ENCODE data around the gene LAG3. TPM values are rescaled to one million over a fixed set of nuclear protein-coding genes. Genes with fewer than 3 reads are reported as not detected.

The LAG3 gene
- total RNA-seq, 2 experiments from 2014 or later: 0.19 TPM; not detected in 1

DNA sequence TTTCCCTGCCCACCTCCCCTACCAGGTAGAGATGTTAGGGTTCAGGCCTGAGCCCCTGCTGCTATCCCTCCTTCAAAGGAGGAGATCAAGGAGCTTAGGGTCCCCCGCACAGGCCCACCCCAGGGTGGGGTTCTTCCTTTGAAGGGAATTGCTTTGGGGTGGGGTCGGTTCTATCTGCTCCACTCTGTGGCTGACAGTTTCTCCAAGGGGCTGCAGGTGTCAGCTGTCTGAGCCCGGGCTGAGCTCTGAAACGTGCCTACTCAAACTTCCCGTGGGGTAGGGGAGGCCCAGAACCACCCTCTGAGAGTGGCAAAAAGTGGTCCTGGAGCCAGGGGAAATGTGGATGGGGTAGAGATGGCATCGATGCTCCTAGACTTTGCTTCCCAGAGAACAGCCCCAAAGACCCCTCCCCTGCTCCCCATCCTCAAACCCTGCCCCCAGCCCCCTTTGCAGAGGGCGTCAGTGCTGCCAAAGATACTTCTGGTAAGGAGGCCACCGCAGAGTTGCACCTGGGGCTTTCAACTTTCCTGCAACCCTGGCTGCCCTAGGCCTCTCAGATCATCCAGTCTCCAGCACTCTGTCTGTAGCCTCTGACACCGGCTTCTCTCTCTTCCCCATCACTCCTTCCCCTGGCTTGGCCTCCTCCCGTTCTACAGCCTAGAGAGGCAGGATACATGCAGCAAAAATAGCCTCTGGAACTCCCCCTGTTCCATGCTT, 10.7 kb downstream of the LAG3 start:
- TF ChIP-seq, protein P1, sequence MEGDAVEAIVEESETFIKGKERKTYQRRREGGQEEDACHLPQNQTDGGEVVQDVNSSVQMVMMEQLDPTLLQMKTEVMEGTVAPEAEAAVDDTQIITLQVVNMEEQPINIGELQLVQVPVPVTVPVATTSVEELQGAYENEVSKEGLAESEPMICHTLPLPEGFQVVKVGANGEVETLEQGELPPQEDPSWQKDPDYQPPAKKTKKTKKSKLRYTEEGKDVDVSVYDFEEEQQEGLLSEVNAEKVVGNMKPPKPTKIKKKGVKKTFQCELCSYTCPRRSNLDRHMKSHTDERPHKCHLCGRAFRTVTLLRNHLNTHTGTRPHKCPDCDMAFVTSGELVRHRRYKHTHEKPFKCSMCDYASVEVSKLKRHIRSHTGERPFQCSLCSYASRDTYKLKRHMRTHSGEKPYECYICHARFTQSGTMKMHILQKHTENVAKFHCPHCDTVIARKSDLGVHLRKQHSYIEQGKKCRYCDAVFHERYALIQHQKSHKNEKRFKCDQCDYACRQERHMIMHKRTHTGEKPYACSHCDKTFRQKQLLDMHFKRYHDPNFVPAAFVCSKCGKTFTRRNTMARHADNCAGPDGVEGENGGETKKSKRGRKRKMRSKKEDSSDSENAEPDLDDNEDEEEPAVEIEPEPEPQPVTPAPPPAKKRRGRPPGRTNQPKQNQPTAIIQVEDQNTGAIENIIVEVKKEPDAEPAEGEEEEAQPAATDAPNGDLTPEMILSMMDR (conservative IDR thresholded peaks at IDR 0.05; ENCODE audit: low read length): no peak
- no peak for TF ChIP-seq EZH2phosphoT487 (IDR thresholded peaks at IDR 0.05; ENCODE audit: borderline replicate concordance, low read depth, low read length)
- no peaks in the 10 kb centered on the region for H3K9me3 ChIP-seq (ENCODE audit: low read length)
- H3K4me1 ChIP-seq (ENCODE audit: insufficient read depth, low read length, poor library complexity, severe bottlenecking): peaks cover 50% of the 10 kb centered on the region
- ChIA-PET POLR2A (interaction anchor here (0.6 to 2.0 kb wide), 3 partner anchors 10 to 249 kb away, joined by 3 to 7 read pairs (median 4); partner anchors contain the start of gene GAPDH), CTCF (ENCODE audit: unreplicated experiment) (interaction anchor here (0.8 to 2.2 kb wide), 2 partner anchors 30 to 47 kb away, joined by 4 to 6 read pairs; partner anchors contain the start of gene MLF2)
- H3K4me2 ChIP-seq (ENCODE audit: low read length): no peak overlapping the region
- no peaks in the 10 kb centered on the region for H3K9me2 ChIP-seq (ENCODE audit: insufficient read depth, low read length)
- peak overlapping the region; percentile 29 for H2AFZ ChIP-seq (ENCODE audit: low read length)
- DNase-seq (ENCODE audit: low spot score): peak; percentile 59
- no peaks in the 10 kb centered on the region for H3K79me2 ChIP-seq (ENCODE audit: insufficient read depth, low read depth, low read length)
- H3K27ac ChIP-seq (ENCODE audit: low read depth, low read length, poor library complexity, severe bottlenecking): no peak overlapping the region
- no TSS peak for BruUV-seq (replicated peaks)
- H3K36me3 ChIP-seq (ENCODE audit: insufficient read depth, low read length): no peaks in the 10 kb centered on the region
- no peaks in the 10 kb centered on the region for H4K20me1 ChIP-seq (ENCODE audit: insufficient read depth, low read length)
- H3K4me3 ChIP-seq (ENCODE audit: low read depth, low read length, poor library complexity, severe bottlenecking): no peak overlapping the region
- intact Hi-C loops (cut with micrococcal nuclease; ENCODE audit: unreplicated experiment): loop anchor here (5.0 kb wide), 1 partner anchor 44 kb away; the partner anchor contains the start of gene P3H3

DNA sequence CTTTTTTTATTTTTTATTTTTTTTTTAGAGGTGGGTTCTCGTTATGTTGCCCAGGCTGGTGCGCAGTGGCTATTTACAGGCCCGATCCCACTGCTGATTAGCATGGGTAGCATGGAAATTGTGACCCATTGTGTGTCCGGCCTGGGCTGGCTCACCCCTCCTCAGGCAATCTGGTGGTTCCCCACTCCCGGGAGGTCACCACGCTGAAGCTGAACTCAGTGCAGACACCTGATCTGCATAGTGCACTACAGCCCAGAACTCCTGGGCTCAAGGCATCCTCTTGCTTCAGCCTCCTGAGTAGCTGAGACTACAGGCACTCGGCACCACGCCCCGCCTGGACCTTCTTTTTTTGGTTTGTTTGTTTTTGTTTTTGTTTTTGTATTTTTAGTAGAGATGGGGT, 11.5 kb downstream of the LAG3 start:
- DNase-seq (ENCODE audit: low spot score): no peak
- intact Hi-C loops (cut with micrococcal nuclease; ENCODE audit: unreplicated experiment): loop anchor here (5.0 kb wide), 1 partner anchor 43 kb away; the partner anchor contains the start of gene P3H3
- H3K27ac ChIP-seq (ENCODE audit: low read depth, low read length, poor library complexity, severe bottlenecking): no peak overlapping the region

More for the DNA sequence above, 11.5 kb downstream of the LAG3 start:
- TF ChIP-seq, protein P1 (conservative IDR thresholded peaks at IDR 0.05; ENCODE audit: low read length): no peak
- TF ChIP-seq EZH2phosphoT487 (IDR thresholded peaks at IDR 0.05; ENCODE audit: borderline replicate concordance, low read depth, low read length): no peak
- CTCF ChIA-PET (ENCODE audit: unreplicated experiment): interaction anchor here (0.6 to 2.2 kb wide), 2 partner anchors 30 to 37 kb away, joined by 4 to 6 read pairs; partner anchors contain the start of gene MLF2
- no peaks in the 10 kb centered on the region for H3K79me2 ChIP-seq (ENCODE audit: insufficient read depth, low read depth, low read length)
- no peak overlapping the region for H3K4me3 ChIP-seq (ENCODE audit: low read depth, low read length, poor library complexity, severe bottlenecking)
- H4K20me1 ChIP-seq (ENCODE audit: insufficient read depth, low read length): no peaks in the 10 kb centered on the region
- POLR2A ChIA-PET: interaction anchor here (0.7 to 2.0 kb wide), 2 partner anchors 9 to 58 kb away, joined by 3 to 7 read pairs; no protein-coding TSS in a partner anchor
- no TSS peak for BruUV-seq (replicated peaks)
- no peak overlapping the region for H3K4me2 ChIP-seq (ENCODE audit: low read length)
- no peaks in the 10 kb centered on the region for H3K9me2 ChIP-seq (ENCODE audit: insufficient read depth, low read length)
- no peaks in the 10 kb centered on the region for H3K36me3 ChIP-seq (ENCODE audit: insufficient read depth, low read length)
- H3K9me3 ChIP-seq (ENCODE audit: low read length): no peaks in the 10 kb centered on the region
- H3K4me1 ChIP-seq (ENCODE audit: insufficient read depth, low read length, poor library complexity, severe bottlenecking): peaks cover 42% of the 10 kb centered on the region
- H2AFZ ChIP-seq (ENCODE audit: low read length): peak overlapping the region; percentile 29
